Stimulated activated naive CD8-positive, alpha-beta T cell treated with anti-CD3 and anti-CD28 coated beads, Interleukin-15, Interleukin-2, amounts not matched to agents 100 U/mL and 50 U/mL, for 24 hours (primary cell): ENCODE measurements around the gene ADGRD1.

ENCODE experiments used
- ATAC-seq: fragments of 150-1000 bp; cut with Tn5 transposase; one replicate; pipeline ENCODE4 v1.10.0; 2021
- DNase-seq: peaks from one replicate; pipeline ENCODE4 v3.0.0; 2021

The ADGRD1 gene

DNA sequence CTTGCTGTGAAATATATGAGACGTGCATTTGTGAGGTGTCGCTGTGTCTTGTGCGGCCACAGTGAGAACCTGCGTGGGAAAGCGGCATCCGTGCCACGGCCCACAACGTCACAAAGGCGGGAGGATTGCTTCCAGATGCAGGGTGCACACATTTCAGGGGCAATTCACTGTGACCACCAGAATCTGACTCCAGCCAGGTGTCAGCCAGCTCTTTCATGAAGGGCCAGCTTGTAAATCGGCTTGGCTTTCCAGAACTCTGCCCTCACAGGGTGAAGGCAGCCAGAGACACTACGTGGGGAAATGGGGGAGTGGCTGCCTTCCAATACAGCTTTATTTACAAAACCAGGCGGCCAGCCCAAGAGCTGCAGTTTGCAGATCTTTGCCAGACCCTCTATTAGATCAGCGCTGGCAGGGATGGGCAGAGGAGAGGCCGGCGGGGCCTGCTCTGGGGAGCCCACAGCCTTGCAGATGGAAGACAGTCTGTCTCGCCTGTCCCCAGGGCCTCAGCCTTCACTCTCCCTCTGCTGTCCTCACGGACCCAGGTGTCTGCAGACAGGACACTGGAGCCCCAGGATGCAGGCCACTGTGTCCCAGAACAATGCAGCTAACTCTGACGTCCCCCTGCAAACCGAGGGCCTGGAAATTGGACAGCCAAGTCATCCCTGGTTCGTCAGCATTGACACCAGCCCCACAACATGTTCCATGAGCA is 53.5 kb downstream of the ADGRD1 start:
- no peak for DNase-seq
- no peak for ATAC-seq

DNA sequence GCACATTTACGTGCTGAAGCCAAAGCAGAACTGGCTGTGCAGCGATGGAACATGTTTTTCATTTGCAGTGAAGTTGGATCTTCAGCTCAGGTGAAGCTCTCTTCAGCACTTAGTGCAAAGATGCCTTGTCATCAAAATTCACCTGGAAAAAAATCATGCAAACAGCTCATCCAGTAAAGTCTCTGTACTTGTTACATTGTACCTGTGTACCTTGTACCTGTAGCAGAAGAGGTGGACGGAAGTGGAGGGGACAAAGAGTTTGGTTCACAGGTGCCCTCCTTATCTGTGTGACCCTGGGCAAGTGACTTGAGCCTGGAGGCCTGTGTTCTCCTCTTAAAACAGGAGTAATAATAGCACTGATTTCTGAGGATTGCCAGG is 54.0 kb downstream of the ADGRD1 start:
- DNase-seq, result no peak
- no peak for ATAC-seq

DNA sequence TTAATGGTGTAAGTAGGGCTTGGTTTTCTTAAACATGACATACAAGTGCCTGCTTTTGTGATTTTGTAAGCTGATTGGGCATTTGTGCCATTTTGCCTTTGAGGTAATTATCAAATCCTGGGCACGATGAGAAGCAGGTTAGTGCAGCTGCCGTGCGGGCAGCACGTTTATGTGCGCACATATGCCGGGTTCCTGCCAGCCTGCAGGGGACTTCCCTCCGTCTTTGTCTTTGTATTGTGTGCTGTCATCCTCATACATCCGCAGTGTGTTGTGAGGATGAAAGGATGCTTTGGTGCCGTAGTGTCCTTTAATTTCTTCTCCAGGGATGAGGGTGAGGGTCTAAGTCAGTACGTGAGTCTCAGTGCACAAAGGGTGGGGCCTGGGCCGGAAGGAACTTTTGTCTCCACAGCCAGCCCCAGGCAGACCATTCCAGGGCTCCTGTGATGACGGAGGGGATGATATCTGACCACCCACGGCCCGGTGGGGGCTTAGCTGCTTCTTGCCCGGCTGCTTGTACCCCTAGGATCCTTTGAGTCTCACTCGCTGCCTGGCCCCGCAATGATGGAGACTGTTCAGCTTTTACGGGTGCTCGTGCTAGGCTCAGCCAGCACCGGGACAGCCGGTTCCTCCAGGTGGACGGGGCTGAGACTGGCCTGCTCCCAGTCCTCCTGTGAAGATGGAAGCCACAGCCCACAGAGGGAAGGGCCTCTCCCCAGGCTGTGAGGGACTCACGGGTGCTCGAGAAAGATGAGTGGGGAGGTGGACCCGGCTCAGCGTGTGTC is 54.6 kb downstream of the ADGRD1 start:
- ATAC-seq (no peak), DNase-seq (no peak)

DNA sequence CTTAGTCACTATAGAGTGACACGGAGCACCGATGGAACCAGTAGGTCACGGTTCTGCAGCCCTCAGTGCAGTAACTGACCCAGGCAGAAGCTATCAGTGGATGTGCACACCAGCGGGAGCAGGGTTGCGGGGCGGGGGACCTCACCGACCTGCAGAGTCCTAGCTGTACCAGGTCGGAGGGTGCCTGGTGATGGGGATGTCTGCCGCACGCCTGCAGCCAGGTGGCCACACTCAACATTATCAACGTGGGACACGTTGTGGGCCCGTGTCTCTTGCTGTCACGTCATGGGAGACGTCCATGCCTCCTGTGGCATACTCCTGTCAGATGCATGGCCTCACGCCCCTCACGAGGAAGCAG is 55.2 kb downstream of the ADGRD1 start:
- no peak for ATAC-seq
- DNase-seq, result no peak

DNA sequence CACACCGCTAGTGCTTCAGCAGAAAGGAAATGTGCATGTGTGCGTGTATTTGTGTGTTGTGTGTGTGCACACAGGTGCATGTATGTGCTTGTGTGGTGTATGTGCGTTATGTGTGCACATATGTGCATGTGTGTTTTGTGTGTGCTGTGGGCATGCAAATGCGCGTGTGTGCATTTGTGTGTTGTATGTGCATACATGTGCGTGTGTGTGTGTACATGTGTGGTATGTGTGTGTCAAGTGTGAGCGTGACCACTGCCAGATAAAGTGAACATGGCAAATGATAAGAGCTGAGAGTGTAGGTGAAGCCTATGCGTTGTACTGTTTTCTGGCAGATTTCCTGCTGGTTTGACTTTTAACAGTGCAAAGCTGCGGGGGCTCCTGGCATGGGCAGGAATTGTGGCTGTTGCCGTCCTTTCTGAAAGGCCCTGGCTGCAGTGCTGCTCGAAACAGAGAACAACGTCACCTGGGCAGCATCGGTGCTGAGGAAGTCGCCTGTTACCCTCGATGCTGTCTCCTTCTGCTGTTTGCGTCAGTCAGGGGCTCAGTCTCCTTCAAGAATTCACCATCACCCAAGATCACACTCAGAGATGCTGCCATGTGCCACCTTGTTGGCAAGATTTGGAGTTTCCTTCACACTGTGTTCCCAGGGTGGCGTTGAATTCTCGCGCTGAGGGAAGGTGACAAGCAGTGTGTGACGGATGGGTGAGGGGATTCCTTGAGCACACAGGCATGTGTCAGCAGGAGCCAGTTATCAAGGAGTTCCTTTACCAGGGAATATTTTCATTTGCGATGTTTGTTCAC is 56.1 kb downstream of the ADGRD1 start:
- ATAC-seq (no peak), DNase-seq (no peak)

DNA sequence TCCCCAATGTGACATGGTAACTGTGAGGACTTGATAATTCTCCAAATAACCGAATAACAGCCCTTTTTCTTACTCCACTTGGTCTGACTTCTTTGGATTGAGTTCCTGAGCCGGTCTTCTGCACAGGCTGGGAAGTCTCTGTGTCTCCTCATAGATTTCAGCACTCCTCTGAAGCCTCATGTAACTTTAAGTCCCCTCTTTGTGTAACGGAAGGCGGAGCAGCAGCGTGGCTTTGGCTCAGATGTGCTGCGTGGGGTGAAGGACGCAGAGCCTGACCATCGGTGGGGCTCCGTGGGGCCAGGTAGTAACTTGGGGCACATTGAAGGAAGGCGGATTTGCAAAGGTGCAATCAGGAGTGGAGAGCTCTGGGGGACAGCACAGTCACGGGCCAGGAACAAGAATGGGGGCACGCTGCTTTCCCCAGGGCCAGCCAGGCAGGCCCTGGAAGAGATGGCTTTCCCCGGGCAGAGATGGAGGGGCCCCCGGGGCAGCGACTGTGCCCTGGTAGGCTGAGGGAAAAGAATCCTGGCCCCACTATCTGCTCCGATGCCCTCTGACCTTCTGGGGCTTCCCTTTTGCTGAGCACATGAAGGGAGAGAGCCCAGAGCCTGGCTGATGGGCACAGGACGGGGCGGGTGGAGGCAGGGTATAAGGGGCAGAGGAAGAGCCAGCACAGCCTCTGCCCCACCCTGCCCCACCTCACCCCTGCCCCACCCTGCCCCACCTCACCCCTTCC is 56.9 kb downstream of the ADGRD1 start:
- ATAC-seq, result no peak

DNA sequence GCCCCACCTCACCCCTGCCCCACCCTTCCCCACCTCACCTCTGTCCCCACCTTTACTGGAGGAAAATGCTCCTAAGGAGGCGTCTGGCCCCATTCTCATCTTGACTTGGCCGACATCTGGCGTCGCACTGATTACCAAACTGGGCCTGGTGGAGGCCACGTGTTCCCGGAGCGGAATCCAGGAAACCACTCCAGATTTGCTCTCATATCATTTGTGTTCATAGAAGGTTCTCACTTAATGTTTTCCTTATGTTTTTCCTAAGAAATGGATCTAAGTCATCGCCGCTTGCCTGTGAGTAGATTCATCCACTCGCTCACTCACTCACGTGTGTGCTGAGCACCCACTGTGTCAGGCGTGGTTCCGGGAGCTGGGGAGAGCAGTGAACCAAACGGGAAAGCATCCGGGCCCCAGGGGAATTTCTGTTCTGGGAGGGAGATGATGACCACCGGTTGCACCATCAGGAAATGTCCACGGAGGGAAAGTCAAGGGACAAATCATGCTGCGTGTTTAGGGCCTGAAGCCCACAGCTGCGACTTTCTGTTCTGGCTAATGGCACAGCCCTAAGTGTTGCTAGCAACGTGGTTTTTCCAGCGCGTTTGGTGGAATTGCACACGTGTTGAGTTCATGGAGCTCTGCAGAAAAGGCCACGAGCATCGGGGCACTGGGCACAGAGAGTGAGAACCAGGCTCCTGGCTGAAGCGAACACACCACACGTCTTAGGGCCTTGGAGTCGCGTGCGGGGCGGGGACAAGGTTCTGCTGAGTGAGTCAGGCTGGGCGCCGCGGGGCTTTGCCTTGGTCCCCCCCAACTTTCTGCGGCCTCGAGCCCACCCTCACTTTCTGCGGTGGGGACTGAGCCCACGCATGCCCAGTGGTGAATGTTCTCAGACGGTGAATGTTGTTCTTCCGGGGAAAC is 57.7 kb downstream of the ADGRD1 start:
- no peak for DNase-seq
- no peak for ATAC-seq

More for the DNA sequence above, 56.9 kb downstream of the ADGRD1 start:
- DNase-seq, result no peak

DNA sequence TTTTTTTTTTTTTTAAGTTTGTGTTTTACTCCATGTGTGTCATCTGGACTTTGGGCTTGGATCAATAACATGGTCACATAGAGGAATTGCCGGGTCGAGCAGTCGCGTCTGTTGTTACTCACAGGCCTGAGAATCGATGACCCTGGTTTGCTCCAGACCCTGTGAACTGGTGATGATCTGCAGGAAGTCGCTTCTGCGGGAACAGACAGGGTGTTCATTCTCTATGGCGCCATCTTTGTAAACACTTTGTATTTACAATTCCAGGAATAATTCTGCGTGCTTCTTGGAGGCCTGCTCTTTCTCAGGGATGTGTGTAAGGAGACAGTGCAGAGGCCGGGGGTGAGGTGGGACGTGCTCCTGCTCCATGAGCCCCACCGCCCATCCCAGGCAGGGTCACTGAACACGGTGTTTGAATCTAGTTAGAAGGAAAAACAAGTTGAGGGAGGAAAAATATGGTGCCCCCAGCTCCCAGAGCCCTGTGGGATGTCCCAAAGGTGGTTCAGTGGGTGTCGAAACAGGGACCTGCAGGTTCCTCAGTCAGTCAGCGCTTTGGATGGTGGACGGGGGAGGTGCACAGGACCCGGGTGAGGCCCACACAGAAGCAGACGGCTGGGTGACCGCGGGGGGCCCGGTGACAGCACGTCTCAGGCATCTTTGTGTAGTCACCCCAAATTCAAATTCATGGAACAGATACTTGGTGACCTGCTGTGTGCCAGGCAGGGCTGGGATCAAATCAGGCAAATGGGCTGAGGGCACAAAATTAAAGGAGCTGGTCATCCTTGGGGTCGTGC is 58.8 kb downstream of the ADGRD1 start:
- DNase-seq (no peak), ATAC-seq (no peak)

DNA sequence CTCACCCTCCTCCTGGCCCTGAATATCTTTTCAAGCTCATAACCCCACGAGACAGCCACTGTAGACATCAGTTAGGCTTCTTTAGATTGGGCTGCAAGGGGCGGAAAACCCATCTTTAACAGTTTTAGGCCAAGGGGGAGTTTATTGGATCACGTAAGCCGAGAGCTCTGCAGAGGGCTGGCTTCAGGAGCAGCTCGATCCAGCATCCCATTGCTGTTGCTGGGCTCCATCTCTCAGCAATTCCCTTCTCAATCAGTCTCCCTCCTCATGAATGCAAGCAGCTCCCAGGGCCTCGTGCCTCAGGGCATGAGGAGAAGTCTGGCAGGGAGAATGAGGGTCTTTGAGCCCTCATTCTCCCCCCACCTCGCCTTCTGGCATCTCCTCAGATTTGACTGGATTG is 59.4 kb downstream of the ADGRD1 start:
- DNase-seq (no peak), ATAC-seq (no peak)

DNA sequence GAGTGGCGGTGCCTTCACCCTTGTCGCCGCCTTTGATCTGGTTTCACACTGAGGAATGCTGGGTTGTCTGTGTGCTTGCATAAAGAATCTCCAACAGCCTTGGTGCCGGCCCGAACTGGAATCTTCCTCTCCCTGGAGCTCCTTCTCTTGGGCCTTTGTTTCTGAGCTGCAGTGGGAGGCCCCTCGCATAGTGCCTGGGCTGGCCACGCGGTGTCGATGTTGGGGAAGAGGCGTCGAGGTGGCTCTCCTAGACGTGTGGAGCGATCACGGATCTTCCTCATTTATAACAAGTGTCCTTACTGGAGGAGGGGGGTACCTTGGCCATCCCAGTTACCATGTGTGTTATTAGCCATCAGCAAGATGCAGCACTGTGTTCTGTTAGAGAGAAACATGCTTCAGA is 60.6 kb downstream of the ADGRD1 start:
- DNase-seq (no peak), ATAC-seq (no peak)

DNA sequence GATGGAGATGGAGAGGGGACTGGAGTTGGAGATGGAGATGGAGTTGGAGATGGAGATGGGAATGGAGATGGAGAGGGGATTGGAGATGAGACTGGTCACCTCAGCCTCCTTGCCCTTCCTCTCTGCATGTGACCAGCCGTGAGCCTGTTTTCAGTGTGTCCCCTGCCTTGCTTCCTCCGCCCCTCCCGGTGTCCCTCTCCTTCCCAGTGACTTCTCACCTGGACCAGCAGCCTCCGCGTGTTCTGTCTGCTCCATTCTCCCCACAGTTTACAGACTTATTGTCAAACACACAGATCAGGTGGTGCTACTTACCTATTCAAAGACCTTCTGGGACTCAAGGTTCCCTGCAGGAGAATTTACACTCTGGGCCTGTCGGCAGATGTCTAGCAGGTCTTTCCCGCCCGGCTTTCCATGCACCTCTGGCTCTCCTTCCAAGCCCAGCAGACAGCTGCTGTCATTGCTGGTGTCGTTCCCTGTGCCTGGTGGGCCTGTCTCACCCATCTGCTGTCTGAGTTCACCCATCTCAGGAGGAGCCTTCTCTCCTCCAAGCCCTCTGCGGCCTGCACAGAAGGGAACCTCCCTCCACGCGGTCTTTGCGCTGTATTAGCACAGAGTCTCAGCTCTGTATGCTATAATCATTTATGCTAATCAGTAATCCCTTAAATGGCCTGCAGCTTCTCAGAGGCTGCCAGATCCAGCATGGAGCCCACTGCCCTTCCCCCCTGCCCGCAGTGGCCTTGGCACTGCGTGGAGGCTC is 62.1 kb downstream of the ADGRD1 start:
- ATAC-seq (no peak), DNase-seq (no peak)

DNA sequence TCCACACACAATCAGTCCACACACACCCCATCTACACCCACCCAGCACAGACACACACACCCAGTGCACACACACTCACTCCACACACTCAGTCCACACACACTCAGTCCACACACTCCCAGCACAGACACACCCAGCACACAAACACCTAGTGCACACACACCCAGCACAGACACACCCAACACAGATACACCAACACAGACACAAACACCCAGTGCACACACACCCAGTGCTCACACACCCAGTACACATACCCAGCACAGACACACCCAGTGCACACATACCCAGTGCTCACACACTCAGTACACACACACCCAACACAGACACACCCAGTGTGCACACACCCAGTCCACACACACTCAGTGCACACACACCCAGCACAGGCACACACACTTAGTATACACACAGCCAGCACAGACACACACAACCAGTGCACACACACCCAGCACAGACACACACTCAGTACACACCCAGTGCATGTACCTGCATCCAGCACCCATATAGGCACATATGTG is 63.8 kb downstream of the ADGRD1 start:
- no peak for DNase-seq
- no peak for ATAC-seq

DNA sequence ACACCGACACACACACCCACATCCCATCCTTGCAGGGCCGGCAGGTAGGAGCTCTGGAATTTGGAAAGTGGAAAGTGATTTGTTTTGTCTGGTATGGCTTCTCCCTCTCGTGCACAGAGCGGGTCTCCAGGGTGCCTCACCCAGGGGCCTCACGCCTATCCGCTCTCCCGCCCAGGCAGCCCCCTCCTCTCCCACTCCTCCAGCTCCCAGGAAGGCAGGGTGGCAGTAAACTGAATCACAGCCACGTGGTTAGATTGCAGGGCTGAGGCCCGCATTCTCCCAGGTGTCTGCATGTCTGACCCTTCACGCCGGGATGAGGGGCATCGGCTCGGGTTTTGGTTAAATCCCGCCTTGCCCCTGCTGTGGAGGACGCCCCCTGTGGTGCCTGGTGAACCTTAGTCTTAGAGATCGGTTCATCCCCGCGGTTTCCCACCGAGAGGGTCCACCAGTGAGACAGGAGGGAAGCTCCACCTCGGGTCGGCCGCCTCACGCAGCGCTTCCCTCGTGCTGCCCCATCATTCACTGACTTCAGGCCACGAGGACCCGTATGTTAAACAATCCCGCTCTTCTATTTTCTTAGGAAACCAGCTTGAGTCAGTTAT is 64.4 kb downstream of the ADGRD1 start:
- DNase-seq (no peak), ATAC-seq (no peak)

DNA sequence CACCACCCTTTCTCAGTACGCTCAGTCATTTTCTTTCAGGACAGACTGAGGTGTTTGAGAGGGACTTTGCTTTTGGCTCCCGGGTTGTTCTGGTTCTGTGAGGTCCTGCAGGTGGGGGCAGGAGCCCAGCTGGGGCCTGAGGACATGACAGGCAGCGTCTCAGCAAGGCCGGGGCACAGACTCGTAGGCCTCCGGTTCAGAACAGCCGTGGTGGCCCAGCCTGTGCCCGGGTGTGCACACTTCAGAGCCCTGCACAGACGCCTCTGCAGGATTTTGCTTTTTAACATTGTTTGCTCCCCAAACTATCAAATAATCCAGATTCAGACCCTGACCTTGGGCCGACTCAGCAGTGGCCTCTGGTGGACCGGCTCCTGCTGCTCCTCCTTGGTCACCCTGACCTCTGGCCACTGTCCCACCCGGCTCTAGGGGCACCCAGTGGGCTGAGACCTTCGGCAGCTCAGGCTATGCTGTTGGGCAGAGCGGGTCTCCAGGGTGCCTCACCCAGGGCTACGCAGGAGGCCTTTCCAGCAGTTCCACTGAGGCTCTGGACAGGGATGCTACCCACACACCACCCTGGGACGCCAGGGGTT is 65.2 kb downstream of the ADGRD1 start:
- DNase-seq (no peak), ATAC-seq (no peak)

DNA sequence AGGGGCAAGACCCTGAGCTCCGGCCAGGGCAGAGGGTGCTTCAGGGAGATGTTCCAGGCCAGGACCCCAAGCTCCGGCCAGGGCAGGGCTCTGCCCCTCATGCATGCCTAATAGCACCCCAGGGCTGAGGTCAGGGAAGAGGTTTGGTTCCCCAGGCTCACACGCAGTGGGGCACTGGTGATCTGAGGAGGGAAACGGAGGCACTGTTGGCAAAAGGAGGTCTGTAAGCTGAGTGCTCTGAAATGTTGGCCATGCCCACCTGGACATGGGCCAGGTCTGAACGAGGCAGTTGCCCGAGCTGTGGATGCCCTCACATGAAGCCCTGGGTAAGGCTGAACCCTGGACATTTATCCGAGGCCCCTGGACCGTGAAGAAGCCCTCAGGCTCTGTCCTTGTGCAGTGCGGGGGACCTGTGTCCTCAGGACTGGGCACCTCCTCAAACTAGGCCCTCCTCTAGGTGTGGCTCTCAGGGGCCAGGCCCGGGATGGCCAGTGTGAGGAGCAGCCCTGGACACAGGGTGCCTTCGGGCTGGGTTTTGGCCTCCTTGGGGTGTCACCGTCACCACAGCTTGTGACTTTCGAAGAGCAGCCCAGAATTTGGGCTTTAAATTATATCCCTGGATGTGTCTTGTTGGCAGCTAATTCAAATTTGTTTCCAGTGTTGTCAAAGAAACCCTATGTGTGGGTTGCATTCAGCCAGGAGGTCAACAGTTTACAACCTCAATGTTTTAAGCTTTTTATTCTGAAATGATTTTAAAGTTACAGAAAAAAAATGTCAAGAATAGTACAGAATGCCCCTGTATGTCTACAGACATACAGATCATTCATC is 66.8 kb downstream of the ADGRD1 start:
- no peak for ATAC-seq

DNA sequence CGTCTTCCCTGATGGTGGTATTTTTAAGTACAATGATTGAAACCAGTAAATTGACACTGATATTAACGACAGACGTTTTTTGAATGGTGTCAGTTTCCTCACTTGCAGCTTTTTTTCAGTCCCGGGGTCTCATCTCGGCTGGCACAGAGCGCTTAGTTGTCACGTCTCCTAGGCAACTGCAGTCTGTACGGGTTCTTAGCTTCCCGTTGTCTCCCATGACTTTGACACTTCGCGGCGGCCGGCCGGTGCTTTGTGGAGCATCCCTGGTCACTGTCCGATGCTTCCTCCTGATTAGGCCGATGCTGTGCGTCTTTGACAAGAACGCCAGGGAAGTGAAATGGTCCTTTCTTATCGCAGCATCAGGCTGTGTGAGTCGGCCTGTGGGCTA is 67.4 kb downstream of the ADGRD1 start:
- DNase-seq, result no peak
- no peak for ATAC-seq

More for the DNA sequence above, 66.8 kb downstream of the ADGRD1 start:
- no peak for DNase-seq

DNA sequence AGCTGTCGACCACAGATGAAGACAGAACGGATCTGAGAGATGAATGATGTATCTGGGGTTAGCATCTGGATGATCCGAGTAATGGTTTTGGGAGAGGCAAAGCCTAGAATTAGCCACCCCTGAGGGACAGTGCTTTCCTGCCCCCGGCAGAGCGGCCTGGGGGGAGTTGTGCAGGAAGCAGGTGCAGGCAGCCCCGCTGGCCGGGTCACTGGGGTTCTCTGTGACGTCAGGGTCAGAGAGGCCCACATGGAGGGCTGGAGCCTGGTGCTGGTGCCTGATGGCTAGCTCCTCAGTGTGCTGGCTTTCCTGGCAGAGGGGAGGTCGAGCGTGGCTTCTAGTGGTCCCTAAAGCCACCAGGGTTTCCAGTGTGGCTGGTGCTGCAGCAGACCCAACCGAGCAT is 70.3 kb downstream of the ADGRD1 start:
- ATAC-seq, result no peak
- no peak for DNase-seq

DNA sequence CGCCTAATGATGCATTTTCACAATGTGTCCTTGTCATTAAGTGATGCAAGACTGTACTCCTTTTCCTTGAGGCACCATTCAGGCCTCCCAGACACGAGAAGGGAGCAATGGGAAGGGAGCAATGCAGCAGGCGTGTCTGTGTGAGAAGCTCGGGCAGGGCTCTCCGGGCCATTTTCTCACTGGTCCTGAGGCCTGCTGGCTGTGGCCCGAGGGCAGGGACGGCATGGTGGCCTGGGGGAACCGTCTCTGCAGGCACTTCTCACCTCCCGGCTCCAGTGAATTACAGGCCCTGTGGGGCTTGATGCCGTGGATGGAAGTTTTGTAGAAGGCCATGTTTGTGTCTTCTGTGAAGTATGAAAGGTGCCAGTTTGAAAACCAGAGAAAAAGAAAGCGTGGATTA is 71.0 kb downstream of the ADGRD1 start:
- DNase-seq (no peak), ATAC-seq (no peak)
